ENCODE data around the gene DECR2. TPM values are rescaled to one million over a fixed set of nuclear protein-coding genes. Genes with fewer than 3 reads are reported as not detected.
"Not testable (repeated sequence)": the region's sequence is repeated elsewhere in the genome, so short reads cannot be mapped to it uniquely, and the experiment has no call there.

The DECR2 gene
- total and polyA plus RNA-seq, 4 donors = 42.2 to 210 (median 126) TPM

DNA sequence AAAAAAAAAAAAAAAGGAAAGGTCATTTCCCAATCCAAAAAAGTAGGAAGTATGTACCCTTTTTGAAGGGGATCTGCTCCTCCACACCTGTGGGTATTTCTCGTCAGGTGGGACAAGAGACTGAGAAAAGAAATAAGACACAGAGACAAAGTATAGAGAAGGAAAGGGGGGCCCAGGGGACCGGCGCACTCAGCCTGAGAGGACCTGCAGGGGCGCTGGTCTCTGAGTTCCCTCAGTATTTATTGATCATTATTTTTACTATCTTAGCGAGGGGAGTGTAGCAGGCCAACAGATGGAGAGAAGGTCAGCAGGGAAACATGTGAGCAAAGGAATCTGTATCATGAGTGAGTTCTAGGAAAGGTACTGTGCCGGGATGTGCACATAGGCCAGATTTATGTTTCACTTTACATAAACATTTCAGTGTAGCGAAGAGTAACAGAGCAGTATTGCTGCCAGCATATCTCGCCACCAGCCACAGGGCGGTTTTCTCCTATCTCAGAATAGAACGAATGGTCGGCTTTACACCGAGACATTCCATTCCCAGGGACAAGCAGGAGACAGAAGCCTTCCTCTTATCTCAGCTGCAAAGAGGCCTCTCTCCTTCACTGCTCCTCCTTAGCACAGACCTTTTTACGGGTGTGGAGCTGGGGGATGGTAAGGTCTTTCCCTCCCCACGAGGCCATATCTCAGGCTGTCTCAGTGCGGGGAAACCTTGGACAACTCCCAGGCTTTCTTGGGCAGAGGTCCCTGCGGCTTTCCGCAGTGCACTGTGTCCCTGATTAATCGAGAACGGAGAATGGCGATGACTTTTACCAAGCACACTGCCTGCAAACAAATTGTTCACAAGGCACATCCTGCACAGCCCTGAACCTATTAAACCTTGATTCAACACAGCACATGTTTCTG is 13.7 kb upstream of the DECR2 start:
- not testable (repeated sequence) for H3K9me3 ChIP-seq (ENCODE audit: control insufficient read depth in 4 of 4, low read length in 3 of 4); H3K27ac ChIP-seq (ENCODE audit: low read depth in 1 of 2, low read length in 2 of 2); DNase-seq (ENCODE audit: low spot score); H3K9ac ChIP-seq (ENCODE audit: low read depth in 1 of 2, low read length in 2 of 2); H3K27me3 ChIP-seq (ENCODE audit: control insufficient read depth in 4 of 4, insufficient read depth in 4 of 4, low read length in 3 of 4); H3K4me3 ChIP-seq (ENCODE audit: low read depth in 1 of 3, low read length in 3 of 3); H3K4me1 ChIP-seq (ENCODE audit: control insufficient read depth in 4 of 4, insufficient read depth in 4 of 4, low read length in 3 of 4); H3K36me3 ChIP-seq (ENCODE audit: control insufficient read depth in 4 of 4, insufficient read depth in 3 of 4, low read depth in 1 of 4, low read length in 3 of 4)
- 69% methylated on average over 20 of the region's 20 CpGs for WGBS

DNA sequence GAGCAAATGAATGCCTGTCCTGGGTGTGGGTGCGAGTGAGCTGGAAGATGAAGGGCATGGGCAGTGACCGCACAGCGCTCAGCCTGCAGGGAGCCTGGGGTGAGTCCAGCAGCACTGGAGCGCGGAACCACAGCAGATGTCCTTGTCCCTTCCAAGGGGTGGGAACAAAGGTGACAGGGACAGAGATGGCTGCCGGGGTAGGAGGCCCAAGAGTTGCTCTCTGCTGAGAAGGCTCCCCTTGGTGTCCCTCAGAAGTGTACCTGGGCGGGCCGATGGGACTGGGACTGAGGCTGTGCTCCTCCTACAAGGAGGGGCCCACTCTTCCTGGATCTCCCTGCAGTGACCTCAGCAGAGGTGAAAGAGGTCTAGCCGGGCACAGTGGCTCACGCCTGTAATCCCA is 12.3 kb upstream of the DECR2 start:
- Histone ChIP-seq H3K36me3 (ENCODE audit: control insufficient read depth in 4 of 4, insufficient read depth in 3 of 4, low read depth in 1 of 4, low read length in 3 of 4) (no peaks in the 10 kb centered on the region), H3K4me3 (ENCODE audit: low read depth in 1 of 3, low read length in 3 of 3) (no peak overlapping the region), H3K9me3 (ENCODE audit: control insufficient read depth in 4 of 4, low read length in 3 of 4) (no peaks in the 10 kb centered on the region), H3K27me3 (ENCODE audit: control insufficient read depth in 4 of 4, insufficient read depth in 4 of 4, low read length in 3 of 4) (no peaks in the 10 kb centered on the region), H3K9ac (ENCODE audit: low read depth in 1 of 2, low read length in 2 of 2) (no peak overlapping the region), H3K4me1 (ENCODE audit: control insufficient read depth in 4 of 4, insufficient read depth in 4 of 4, low read length in 3 of 4) (no peaks in the 10 kb centered on the region), H3K27ac (ENCODE audit: low read depth in 1 of 2, low read length in 2 of 2) (no peak overlapping the region)
- TF ChIP-seq RXRA (IDR thresholded peaks at IDR 0.05) = no peak
- TF ChIP-seq NR2F2 (IDR thresholded peaks at IDR 0.05) = no peak
- TF ChIP-seq, protein P1, sequence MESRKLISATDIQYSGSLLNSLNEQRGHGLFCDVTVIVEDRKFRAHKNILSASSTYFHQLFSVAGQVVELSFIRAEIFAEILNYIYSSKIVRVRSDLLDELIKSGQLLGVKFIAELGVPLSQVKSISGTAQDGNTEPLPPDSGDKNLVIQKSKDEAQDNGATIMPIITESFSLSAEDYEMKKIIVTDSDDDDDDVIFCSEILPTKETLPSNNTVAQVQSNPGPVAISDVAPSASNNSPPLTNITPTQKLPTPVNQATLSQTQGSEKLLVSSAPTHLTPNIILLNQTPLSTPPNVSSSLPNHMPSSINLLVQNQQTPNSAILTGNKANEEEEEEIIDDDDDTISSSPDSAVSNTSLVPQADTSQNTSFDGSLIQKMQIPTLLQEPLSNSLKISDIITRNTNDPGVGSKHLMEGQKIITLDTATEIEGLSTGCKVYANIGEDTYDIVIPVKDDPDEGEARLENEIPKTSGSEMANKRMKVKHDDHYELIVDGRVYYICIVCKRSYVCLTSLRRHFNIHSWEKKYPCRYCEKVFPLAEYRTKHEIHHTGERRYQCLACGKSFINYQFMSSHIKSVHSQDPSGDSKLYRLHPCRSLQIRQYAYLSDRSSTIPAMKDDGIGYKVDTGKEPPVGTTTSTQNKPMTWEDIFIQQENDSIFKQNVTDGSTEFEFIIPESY (IDR thresholded peaks at IDR 0.05) = no peak
- TF ChIP-seq JUND (IDR thresholded peaks at IDR 0.05) = no peak
- TF ChIP-seq, protein P2, sequence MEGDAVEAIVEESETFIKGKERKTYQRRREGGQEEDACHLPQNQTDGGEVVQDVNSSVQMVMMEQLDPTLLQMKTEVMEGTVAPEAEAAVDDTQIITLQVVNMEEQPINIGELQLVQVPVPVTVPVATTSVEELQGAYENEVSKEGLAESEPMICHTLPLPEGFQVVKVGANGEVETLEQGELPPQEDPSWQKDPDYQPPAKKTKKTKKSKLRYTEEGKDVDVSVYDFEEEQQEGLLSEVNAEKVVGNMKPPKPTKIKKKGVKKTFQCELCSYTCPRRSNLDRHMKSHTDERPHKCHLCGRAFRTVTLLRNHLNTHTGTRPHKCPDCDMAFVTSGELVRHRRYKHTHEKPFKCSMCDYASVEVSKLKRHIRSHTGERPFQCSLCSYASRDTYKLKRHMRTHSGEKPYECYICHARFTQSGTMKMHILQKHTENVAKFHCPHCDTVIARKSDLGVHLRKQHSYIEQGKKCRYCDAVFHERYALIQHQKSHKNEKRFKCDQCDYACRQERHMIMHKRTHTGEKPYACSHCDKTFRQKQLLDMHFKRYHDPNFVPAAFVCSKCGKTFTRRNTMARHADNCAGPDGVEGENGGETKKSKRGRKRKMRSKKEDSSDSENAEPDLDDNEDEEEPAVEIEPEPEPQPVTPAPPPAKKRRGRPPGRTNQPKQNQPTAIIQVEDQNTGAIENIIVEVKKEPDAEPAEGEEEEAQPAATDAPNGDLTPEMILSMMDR (IDR thresholded peaks at IDR 0.05; ENCODE audit: low read depth, low read length, missing input control) = no peak
- no peak for TF ChIP-seq EGR1 (IDR thresholded peaks at IDR 0.05; ENCODE audit: low read depth in 2 of 2)
- 90% methylated on average over 10 of the region's 10 CpGs for WGBS
- no peak for DNase-seq (ENCODE audit: low spot score)

DNA sequence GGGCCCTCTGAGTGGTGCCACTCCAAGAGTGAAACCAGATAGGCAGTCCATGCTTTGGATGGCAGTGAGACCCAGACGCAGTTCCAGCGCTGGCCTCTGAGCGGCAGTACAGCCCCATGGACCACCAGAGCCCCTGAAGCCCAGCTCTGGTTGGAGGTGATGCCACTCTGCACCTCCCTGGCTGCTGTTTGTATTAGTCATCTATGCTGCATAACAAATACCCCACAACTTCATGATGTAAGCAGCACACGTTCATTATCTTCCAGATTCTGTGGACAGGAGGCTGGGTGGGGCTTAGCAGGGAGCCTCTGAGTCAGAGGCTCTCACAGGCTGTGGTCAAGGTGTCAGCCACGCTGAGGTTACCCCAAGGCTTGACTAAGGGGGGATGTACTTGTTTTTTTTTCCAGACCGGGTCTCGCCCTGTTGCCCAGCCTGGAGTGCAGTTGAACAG is 9.8 kb upstream of the DECR2 start:
- 73% methylated on average over 7 of the region's 7 CpGs for WGBS
- no peaks in the 10 kb centered on the region for H3K27me3 ChIP-seq (ENCODE audit: control insufficient read depth in 4 of 4, insufficient read depth in 4 of 4, low read length in 3 of 4)
- TF ChIP-seq RAD21 (IDR thresholded peaks at IDR 0.05) (peak; percentile 82 to 91), HNF4G (IDR thresholded peaks at IDR 0.05) (no peak)
- TF ChIP-seq, protein P2 (IDR thresholded peaks at IDR 0.05; ENCODE audit: low read depth, low read length, missing input control) = peak; percentile 77
- no peak overlapping the region for H3K4me3 ChIP-seq (ENCODE audit: low read depth in 1 of 3, low read length in 3 of 3)
- H3K9me3 ChIP-seq (ENCODE audit: control insufficient read depth in 4 of 4, low read length in 3 of 4) = no peaks in the 10 kb centered on the region
- H3K9ac ChIP-seq (ENCODE audit: low read depth in 1 of 2, low read length in 2 of 2) = no peak overlapping the region
- H3K4me1 ChIP-seq (ENCODE audit: control insufficient read depth in 4 of 4, insufficient read depth in 4 of 4, low read length in 3 of 4) = peaks cover 0 to 7% (median 1%) of the 10 kb centered on the region in 4 donors
- no peaks in the 10 kb centered on the region for H3K36me3 ChIP-seq (ENCODE audit: control insufficient read depth in 4 of 4, insufficient read depth in 3 of 4, low read depth in 1 of 4, low read length in 3 of 4)
- DNase-seq (ENCODE audit: low spot score) = peak; percentile 80
- no peak overlapping the region for H3K27ac ChIP-seq (ENCODE audit: low read depth in 1 of 2, low read length in 2 of 2)

All from liver (tissue), 9 donors.